AG08395 (cell line): Measurements from ENCODE around the gene SWT1.
"Not testable (repeated sequence)": the region's sequence is repeated elsewhere in the genome, so short reads cannot be mapped to it uniquely, and the experiment has no call there.

Experiments
- DNase-seq: peaks from one replicate; pipeline ENCODE4 v3.0.0; 2012; ENCODE audit warnings: mixed read lengths, low spot score

Gene SWT1

GRCh38 chr1:185321104-185321503 is 164.1 kb downstream of the SWT1 start:
- DNase-seq: not testable (repeated sequence)

GRCh38 chr1:185321653-185322221 is 164.8 kb downstream of the SWT1 start:
- DNase-seq: not testable (repeated sequence)

- no peak for DNase-seq
These were observed 165.7 kb downstream of the SWT1 start for GRCh38 chr1:185322636-185323035.

GRCh38 chr1:185324118-185324517 is 167.2 kb downstream of the SWT1 start:
- no peak for DNase-seq

GRCh38 chr1:185325413-185325812 is 168.4 kb downstream of the SWT1 start:
- DNase-seq: no peak

GRCh38 chr1:185328255-185328654 is 171.3 kb downstream of the SWT1 start:
- no peak for DNase-seq

- no peak for DNase-seq
These were observed 177.2 kb downstream of the SWT1 start for GRCh38 chr1:185334182-185334581.

- DNase-seq: peak; percentile 52
These were observed 180.3 kb downstream of the SWT1 start for GRCh38 chr1:185337246-185337645.

GRCh38 chr1:185338719-185339622 is 182.0 kb downstream of the SWT1 start:
- no peak for DNase-seq

GRCh38 chr1:185341196-185341781 is 184.3 kb downstream of the SWT1 start:
- no peak for DNase-seq
